Body of pancreas (tissue), 4 donors: ENCODE measurements around the gene LRP1-AS.
"Not testable (repeated sequence)": the region's sequence is repeated elsewhere in the genome, so short reads cannot be mapped to it uniquely, and the experiment has no call there.

ENCODE experiments used
- CTCF ChIP-seq, 7 experiments: fragments of 450-650 bp in 4 of 7; fragments of 200-600 bp in 3 of 7; sonication (generic) in 3 of 7; IDR thresholded peaks; one replicate each; pipeline ENCODE4 v1.5.1; 2016 to 2019; ENCODE audit warnings: antibody characterized with exemption in 7 of 7
- POLR2A ChIP-seq, 3 donors: fragments of 450-650 bp; IDR thresholded peaks; one replicate each; pipeline ENCODE4 v1.6.1; 2016; ENCODE audit warnings: antibody characterized with exemption in 3 of 3, mild to moderate bottlenecking in 2 of 3

DNA sequence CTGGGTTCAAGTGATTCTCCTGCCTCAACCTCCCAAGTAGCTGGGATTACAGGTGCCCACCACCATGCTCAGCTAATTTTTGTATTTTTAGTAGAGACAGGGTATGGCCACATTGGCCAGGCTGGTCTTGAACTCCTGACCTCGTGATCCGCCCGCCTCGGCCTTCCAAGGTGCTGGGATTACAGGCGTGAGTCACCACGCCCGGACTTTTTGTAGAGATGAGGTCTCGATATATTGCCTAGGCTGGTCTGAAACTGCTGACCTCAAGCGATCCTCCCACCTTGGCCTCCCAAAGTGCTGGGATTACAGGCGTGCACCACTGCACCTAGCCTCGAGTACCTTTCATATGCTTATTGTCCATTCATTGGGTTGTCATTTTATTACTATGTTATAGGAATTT is 26.7 kb downstream of the LRP1-AS start:
- TF ChIP-seq CTCF, POLR2A (IDR thresholded peaks at IDR 0.05): not testable (repeated sequence)
